AG10803 (cell line): ENCODE data around the gene EPAS1.
A peak's percentile ranks its signal among the peaks of the same experiment; 100 is the strongest.

Experiments
- DNase-seq: peaks from one replicate; pipeline ENCODE4 v3.0.0; 2010; ENCODE audit warnings: low read depth
- H3K4me3 ChIP-seq: 2 replicates; pipeline ENCODE4 v1.5.1; 2011; ENCODE audit warnings: mild to moderate bottlenecking, low read length, control low read depth
- TF ChIP-seq, protein P1 (sequence below): conservative IDR thresholded peaks from 2 replicates; pipeline ENCODE4 v1.5.1; 2011; ENCODE audit warnings: mild to moderate bottlenecking, low read length, control low read depth, inconsistent platforms

The EPAS1 gene

DNA sequence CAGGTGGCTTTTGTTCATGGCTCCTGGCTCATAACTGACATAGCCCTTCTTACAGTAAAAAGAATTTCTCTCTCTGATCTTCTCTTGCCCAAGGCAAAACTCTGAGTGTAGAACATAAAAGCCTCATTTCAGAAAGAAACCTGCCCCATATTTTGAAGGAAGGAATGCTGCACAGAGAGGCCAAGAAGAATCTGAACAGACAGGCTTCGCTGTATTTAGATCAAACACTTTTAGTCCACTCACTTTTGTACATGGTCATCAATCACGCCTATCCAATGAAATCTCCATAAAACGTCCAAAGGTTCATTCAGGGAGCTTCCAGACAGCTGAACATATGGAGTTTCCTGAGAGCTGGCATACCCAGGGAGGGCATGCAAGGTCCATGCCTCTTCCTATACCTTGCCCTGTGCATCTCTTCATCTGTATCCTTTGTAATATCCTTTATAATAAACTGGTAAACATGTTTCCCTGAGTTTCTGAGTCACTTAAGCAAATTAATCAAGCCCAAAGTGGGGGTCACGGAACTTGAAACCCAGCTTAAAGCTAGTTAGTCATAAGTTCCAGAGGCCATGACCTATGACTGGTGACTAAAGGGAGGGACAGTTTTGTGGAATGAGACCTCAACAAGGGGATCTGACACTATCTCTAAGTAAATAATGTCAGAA lies 119.7 kb downstream of the EPAS1 start:
- TF ChIP-seq, protein P1, sequence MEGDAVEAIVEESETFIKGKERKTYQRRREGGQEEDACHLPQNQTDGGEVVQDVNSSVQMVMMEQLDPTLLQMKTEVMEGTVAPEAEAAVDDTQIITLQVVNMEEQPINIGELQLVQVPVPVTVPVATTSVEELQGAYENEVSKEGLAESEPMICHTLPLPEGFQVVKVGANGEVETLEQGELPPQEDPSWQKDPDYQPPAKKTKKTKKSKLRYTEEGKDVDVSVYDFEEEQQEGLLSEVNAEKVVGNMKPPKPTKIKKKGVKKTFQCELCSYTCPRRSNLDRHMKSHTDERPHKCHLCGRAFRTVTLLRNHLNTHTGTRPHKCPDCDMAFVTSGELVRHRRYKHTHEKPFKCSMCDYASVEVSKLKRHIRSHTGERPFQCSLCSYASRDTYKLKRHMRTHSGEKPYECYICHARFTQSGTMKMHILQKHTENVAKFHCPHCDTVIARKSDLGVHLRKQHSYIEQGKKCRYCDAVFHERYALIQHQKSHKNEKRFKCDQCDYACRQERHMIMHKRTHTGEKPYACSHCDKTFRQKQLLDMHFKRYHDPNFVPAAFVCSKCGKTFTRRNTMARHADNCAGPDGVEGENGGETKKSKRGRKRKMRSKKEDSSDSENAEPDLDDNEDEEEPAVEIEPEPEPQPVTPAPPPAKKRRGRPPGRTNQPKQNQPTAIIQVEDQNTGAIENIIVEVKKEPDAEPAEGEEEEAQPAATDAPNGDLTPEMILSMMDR = no peak
- H3K4me3 ChIP-seq = no peak overlapping the region
- no peak for DNase-seq

DNA sequence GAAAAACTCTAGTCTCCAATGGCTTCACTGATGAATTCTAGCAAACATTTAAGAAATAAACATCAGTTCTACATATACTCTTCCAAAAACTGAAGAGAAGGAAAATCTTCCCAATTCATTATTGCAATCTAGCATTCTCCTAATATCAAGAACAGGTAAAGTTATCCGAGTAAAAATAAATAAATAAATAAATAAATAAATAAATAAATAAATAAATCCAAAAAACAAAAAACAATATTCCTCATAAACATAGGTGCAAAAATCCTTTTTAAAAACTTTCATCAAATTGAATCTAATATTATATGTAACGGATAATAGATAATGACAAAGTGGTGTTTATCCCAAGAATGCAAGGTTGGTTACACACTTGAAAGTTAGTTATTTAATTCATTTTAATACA lies 123.7 kb downstream of the EPAS1 start:
- TF ChIP-seq, protein P1 = no peak
- no peak overlapping the region for H3K4me3 ChIP-seq
- DNase-seq = no peak

DNA sequence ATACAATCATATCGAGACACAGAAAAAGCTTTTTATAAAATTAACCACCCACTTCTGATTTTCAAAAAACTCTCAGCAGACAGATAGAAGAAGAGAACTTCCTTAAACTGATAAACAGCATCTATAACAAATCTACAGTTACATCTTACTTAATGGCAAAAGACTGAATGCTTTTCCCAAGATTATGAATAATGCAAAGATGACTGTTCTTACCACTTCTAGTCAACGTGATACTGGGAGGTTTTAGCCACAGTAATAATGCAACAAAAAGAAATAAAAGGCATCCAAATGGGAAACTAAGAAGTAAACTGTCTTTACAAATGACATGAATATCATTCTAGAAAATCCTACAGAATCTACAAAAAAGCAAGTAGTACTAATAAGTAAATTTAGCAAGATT lies 124.2 kb downstream of the EPAS1 start:
- DNase-seq = no peak
- TF ChIP-seq, protein P1 = no peak
- H3K4me3 ChIP-seq = no peak overlapping the region

DNA sequence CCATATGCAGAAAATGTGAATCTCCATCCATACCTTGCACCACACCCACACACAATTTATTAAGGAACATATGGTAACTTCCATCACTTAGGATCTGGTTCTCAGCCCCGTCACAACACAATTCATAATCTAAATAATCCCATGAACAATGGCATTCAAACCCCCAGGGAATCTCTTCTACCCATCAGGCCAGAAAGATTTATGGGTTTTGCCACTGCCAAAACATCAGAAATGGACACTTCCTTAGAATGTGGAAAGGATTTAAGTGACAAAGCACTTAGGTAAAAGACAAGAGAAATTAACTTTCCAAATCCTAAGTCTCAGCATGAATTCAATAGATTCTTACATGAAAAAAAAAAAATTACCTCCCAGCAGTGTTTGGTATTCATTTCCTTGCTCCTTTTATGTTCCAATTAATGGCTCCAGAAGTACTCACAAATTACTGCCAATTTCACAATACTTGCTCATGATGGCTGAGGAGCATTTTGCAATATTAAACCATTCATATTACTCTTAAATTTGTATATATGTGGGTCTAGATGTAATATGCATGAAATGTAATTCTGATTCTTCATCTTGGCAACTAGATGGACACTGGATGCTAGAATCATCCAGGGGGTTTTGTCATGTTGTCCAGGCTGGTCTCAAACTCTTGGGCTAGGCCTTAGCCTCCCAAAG lies 125.6 kb downstream of the EPAS1 start:
- DNase-seq = peak; percentile 18
- TF ChIP-seq, protein P1 = no peak
- H3K4me3 ChIP-seq = no peak overlapping the region

DNA sequence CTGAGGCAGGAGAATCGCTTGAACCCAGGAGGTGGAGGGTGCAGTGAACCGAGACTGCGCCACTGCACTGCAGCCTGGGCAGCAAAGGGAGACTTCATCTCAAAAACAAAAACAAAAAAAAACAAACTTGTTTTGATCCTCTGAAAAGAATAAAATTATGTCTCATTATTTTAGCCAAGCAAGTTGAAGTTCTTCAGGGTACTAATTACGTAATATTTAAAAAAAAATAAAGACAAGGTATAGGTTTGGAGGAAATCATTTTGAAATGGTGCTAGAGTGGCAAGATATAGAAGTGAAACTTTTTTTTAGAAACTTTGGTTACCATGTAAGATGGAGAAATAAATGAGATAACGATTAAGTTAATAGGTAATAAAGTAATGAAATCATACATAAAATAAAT lies 127.7 kb downstream of the EPAS1 start:
- TF ChIP-seq, protein P1 = no peak
- DNase-seq = no peak
- H3K4me3 ChIP-seq = no peak overlapping the region

DNA sequence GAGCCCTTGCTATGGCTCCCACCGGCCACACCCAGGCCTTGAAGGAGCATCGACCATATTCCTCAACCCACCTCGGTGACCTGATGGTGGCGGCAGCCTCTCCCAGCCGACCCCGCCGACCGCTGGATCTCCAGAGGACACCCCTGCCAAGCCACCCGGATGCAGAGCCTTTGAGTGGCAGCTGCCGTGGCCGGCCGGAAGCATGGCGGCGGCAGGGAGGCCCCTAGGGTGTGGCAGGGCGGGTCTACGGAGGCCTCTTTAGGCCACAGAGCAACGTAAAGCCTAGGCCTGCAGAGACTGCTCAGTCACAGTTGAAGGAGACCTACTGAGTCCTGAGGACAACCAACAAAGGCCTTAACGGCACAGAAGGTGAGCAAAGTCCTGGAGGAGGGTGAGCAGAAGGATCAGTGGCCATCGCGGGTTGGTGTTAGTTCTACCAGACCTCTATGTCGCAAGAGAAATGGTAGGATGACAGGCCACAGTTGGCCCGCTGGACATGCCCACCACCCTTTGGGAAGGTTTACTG lies 131.8 kb downstream of the EPAS1 start:
- H3K4me3 ChIP-seq = no peak overlapping the region
- DNase-seq = no peak
- TF ChIP-seq, protein P1 = no peak

DNA sequence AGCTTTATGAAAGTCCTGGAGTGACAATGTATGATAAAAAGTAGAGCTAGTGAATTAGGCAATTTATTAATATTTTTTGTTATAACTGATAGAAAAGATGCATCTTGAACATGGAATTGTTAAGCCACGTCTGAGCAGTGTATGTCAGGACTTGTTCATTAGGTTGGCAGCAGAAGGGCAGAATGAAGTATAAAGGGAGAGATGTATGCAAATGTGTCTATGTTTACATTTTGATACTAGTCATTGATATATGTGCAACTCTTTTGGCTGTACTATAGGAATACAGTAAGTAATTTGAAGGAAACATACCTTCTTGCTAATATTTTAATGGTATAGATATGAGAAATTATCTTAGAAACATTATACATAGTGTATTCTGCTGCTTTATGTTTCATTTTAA lies 133.2 kb downstream of the EPAS1 start:
- DNase-seq = no peak
- H3K4me3 ChIP-seq = no peak overlapping the region
- TF ChIP-seq, protein P1 = no peak
